HepG2 (cell line): ENCODE results near the gene GPBP1. TPM values are rescaled to one million over a fixed set of nuclear protein-coding genes. Genes with fewer than 3 reads are reported as not detected.

Experiments used
- ATF3 ChIP-seq: sonication (generic); formaldehyde crosslinking; IDR thresholded peaks from 2 replicates; pipeline ENCODE4 v1.4.0; 2020; ENCODE audit warnings: missing genetic modification reagents
- CEBPZ ChIP-seq: IDR thresholded peaks from 2 replicates; pipeline ENCODE4 v1.6.1; 2012; ENCODE audit warnings: low read length, improper control_type of control experiment
- DMAP1 ChIP-seq: IDR thresholded peaks from 2 replicates; pipeline ENCODE4 v1.6.1; 2016
- GPBP1L1 ChIP-seq: sonication (generic); formaldehyde crosslinking; IDR thresholded peaks from 2 replicates; pipeline ENCODE4 v1.5.0; 2020; ENCODE audit warnings: mild to moderate bottlenecking, missing genetic modification reagents
- GZF1 ChIP-seq: sonication (generic); formaldehyde crosslinking; IDR thresholded peaks from 2 replicates; pipeline ENCODE4 v1.5.1; 2020; ENCODE audit warnings: mild to moderate bottlenecking, missing genetic modification reagents
- HHEX ChIP-seq: IDR thresholded peaks from 2 replicates; pipeline ENCODE4 v1.6.1; 2016; ENCODE audit warnings: control low read depth
- HNRNPL ChIP-seq: fragments of 200-400 bp; formaldehyde crosslinking; IDR thresholded peaks from 2 replicates; pipeline ENCODE4 v1.6.1; 2017; ENCODE audit warnings: mild to moderate bottlenecking, low read depth, low read length
- NRL ChIP-seq: sonication (generic); formaldehyde crosslinking; IDR thresholded peaks from 2 replicates; pipeline ENCODE4 v1.5.0; 2020; ENCODE audit warnings: missing genetic modification reagents, mild to moderate bottlenecking, moderate library complexity, borderline replicate concordance
- RBAK ChIP-seq: sonication (generic); formaldehyde crosslinking; IDR thresholded peaks from 2 replicates; pipeline ENCODE4 v1.5.1; 2020; ENCODE audit warnings: mild to moderate bottlenecking, missing genetic modification reagents
- REXO4 ChIP-seq: sonication (generic); formaldehyde crosslinking; IDR thresholded peaks from 2 replicates; pipeline ENCODE4 v1.8.0; 2022; ENCODE audit warnings: missing genetic modification reagents, mild to moderate bottlenecking, borderline replicate concordance
- TARDBP ChIP-seq: sonication (generic); formaldehyde crosslinking; IDR thresholded peaks from 2 replicates; pipeline ENCODE4 v1.8.0; 2022; ENCODE audit warnings: mild to moderate bottlenecking, missing genetic modification reagents
- YEATS2 ChIP-seq: sonication (generic); formaldehyde crosslinking; IDR thresholded peaks from 2 replicates; pipeline ENCODE4 v1.4.0; 2020; ENCODE audit warnings: missing genetic modification reagents, borderline replicate concordance
- ZBTB10 ChIP-seq: sonication (generic); formaldehyde crosslinking; IDR thresholded peaks from 2 replicates; pipeline ENCODE4 v1.4.0; 2020; ENCODE audit warnings: missing genetic modification reagents, borderline replicate concordance
- ZBTB44 ChIP-seq: sonication (generic); formaldehyde crosslinking; IDR thresholded peaks from 2 replicates; pipeline ENCODE4 v1.4.0; 2020; ENCODE audit warnings: missing genetic modification reagents
- ZNF275 ChIP-seq: sonication (generic); formaldehyde crosslinking; IDR thresholded peaks from 2 replicates; pipeline ENCODE4 v1.8.0; 2022; ENCODE audit warnings: missing genetic modification reagents, mild to moderate bottlenecking, inconsistent platforms, borderline replicate concordance
- ZNF382 ChIP-seq: sonication (generic); formaldehyde crosslinking; IDR thresholded peaks from 2 replicates; pipeline ENCODE4 v1.5.0; 2020; ENCODE audit warnings: missing genetic modification reagents, mild to moderate bottlenecking, borderline replicate concordance
- ZNF549 ChIP-seq: sonication (generic); formaldehyde crosslinking; IDR thresholded peaks from 2 replicates; pipeline ENCODE4 v1.5.0; 2020; ENCODE audit warnings: missing genetic modification reagents
- ZNF577 ChIP-seq: sonication (generic); formaldehyde crosslinking; IDR thresholded peaks from 2 replicates; pipeline ENCODE4 v1.4.0; 2020; ENCODE audit warnings: mild to moderate bottlenecking, low read depth, missing genetic modification reagents, borderline replicate concordance
- polyA plus RNA-seq, 8 experiments: library from polyadenylated mRNA; depleted of rRNA in 3 of 8; stranded (reverse) in 7 of 8; unstranded in 1 of 8; fragments of >200 nt; fragmentation: Illumina TruSeq in 4 of 8; extraction: Trizol in 4 of 8; gene quantifications; 2 replicates each; pipeline versions ENCODE4 v1.2.1 to v1.2.3, GENCODE V29; 2011 to 2016; ENCODE audit warnings: low read depth in 4 of 8, missing spikeins in 1 of 8, mixed read lengths in 1 of 8; ENCODE audit not compliant: insufficient read depth in 1 of 8
- total RNA-seq, 5 experiments: library from RNA; depleted of rRNA; stranded (reverse); fragments of >200 nt; fragmentation: Illumina TruSeq; extraction: Trizol; gene quantifications; 2 replicates each; pipeline ENCODE4 v1.2.3, GENCODE V29; 2016; ENCODE audit warnings: low read depth in 1 of 5

The GPBP1 gene
- total and polyA plus RNA-seq, 2 of the 13 experiments (the other 11 are each of a cell fraction or from before 2014, with no cell fraction given), result 27.1 to 72.2 TPM

- TF ChIP-seq ZBTB44 (CRISPR knock-in tag) (no peak), NRL (CRISPR knock-in tag) (0 out of 2 replicates have a peak, but pooled peaks have one; percentile 73), DMAP1 (CRISPR knock-in tag) (peak; percentile 10; the same call in 1 of the 2 replicates), GPBP1L1 (no peak), ATF3 (CRISPR knock-in tag) (no peak), RBAK (CRISPR knock-in tag) (no peak), REXO4 (CRISPR knock-in tag) (no peak), HHEX (CRISPR knock-in tag) (no peak), ZBTB10 (no peak), ZNF275 (no peak), TARDBP (CRISPR knock-in tag) (no peak), ZNF549 (CRISPR knock-in tag) (no peak), ZNF577 (CRISPR knock-in tag) (no peak), HNRNPL (0 out of 2 replicates have a peak, but pooled peaks have one; percentile 46), GZF1 (CRISPR knock-in tag) (no peak), ZNF382 (CRISPR knock-in tag) (no peak), CEBPZ (no peak), YEATS2 (no peak)
Observed at GRCh38 chr5:57174128-57174889, 450 bp downstream of the GPBP1 start (continued).
